A673 (cell line): ENCODE data around the gene GATAD2A. TPM values are rescaled to one million over a fixed set of nuclear protein-coding genes. Genes with fewer than 3 reads are reported as not detected.

ENCODE experiments used
- BruUV-seq: library from RNA; stranded (reverse); fragments of 400-500 nt; replicated peaks from 2 replicates; lab custom pipeline; 2021; lab: Mats Ljungman, UMichigan
- CTCF ChIA-PET: fragments of 300-600 bp; sonication (Branson Sonifier 250); formaldehyde crosslinking; loops from one replicate; lab custom pipeline; 2022; ENCODE audit warnings: antibody characterized with exemption; lab: Charles Lee
- POLR2A ChIA-PET: fragments of 300-600 bp; sonication (Branson Sonifier 250); formaldehyde crosslinking; loops from one replicate; lab custom pipeline; 2022; ENCODE audit warnings: antibody characterized with exemption; ENCODE audit not compliant: low non-redundant PET; lab: Charles Lee
- DNase-seq: peaks from one replicate; pipeline ENCODE4 v3.0.0-alpha.2; 2015; ENCODE audit warnings: low spot score
- H3K27ac ChIP-seq: fragments of 200-600 bp; sonication (generic); 2 replicates; pipeline ENCODE4 v1.5.1; 2016; ENCODE audit warnings: mixed run types, low read depth, mild to moderate bottlenecking, mixed read lengths, antibody characterized with exemption, low read length; ENCODE audit not compliant: poor library complexity, severe bottlenecking
- H3K27me3 ChIP-seq: fragments of 200-600 bp; sonication (generic); replicated peaks from 2 replicates; pipeline ENCODE4 v1.6.1; 2017; ENCODE audit warnings: mixed run types, low read depth, mild to moderate bottlenecking, mixed read lengths, antibody characterized with exemption, low read length; ENCODE audit not compliant: insufficient read depth, poor library complexity
- H3K36me3 ChIP-seq: fragments of 200-600 bp; sonication (generic); 2 replicates; pipeline ENCODE4 v1.6.1; 2016; ENCODE audit warnings: mixed run types, mild to moderate bottlenecking, mixed read lengths, antibody characterized with exemption, low read length; ENCODE audit not compliant: insufficient read depth, poor library complexity, severe bottlenecking
- H3K4me1 ChIP-seq: fragments of 200-600 bp; sonication (generic); 2 replicates; pipeline ENCODE4 v1.6.1; 2017; ENCODE audit warnings: mixed run types, mild to moderate bottlenecking, mixed read lengths, antibody characterized with exemption, low read length; ENCODE audit not compliant: insufficient read depth, poor library complexity, severe bottlenecking
- H3K4me3 ChIP-seq: fragments of 200-600 bp; sonication (generic); 2 replicates; pipeline ENCODE4 v1.5.1; 2016; ENCODE audit warnings: low read depth, mixed run types, mild to moderate bottlenecking, mixed read lengths, low read length; ENCODE audit not compliant: poor library complexity, severe bottlenecking
- H3K9me3 ChIP-seq: fragments of 200-600 bp; sonication (generic); 2 replicates; pipeline ENCODE4 v1.6.1; 2016; ENCODE audit warnings: mixed run types, low read depth, mild to moderate bottlenecking, mixed read lengths, antibody characterized with exemption, low read length; ENCODE audit not compliant: poor library complexity, severe bottlenecking
- CTCF ChIP-seq: fragments of 300-800, 200-600 bp; sonication (generic); conservative IDR thresholded peaks from 2 replicates; pipeline ENCODE4 v1.5.1; 2017; ENCODE audit warnings: low read depth, mild to moderate bottlenecking, antibody characterized with exemption, low read length, moderate library complexity, mixed read lengths
- EZH2 ChIP-seq: fragments of 200-600 bp; sonication (generic); IDR thresholded peaks from 2 replicates; pipeline ENCODE4 v1.6.1; 2017; ENCODE audit warnings: borderline replicate concordance, low read depth, mild to moderate bottlenecking, mixed read lengths, antibody characterized with exemption, low read length; ENCODE audit not compliant: poor library complexity, severe bottlenecking
- intact Hi-C: fragments of 100-400 bp; cut with micrococcal nuclease; formaldehyde crosslinking; loops from one replicate; pipeline ENCODE4 v1.10.0; 2022; ENCODE audit not compliant: unreplicated experiment
- total RNA-seq: library from RNA; stranded (reverse); gene quantifications from 2 replicates; pipeline ENCODE4 v1.2.3, GENCODE V29; 2021

Gene GATAD2A
- total RNA-seq, 1 experiment from 2014 or later: 218 TPM

GRCh38 chr19:19385131-19385895 is 20.2 kb upstream of the GATAD2A start:
- BruUV-seq: no TSS peak
- DNase-seq: peak; percentile 100
- Histone ChIP-seq H3K36me3 (no peaks in the 10 kb centered on the region), H3K27me3 (no peaks in the 10 kb centered on the region), H3K4me3 (peak overlapping the region; percentile 92), H3K27ac (peak overlapping the region; percentile 89), H3K9me3 (no peaks in the 10 kb centered on the region), H3K4me1 (peaks cover 18% of the 10 kb centered on the region)
- ChIA-PET POLR2A (interaction anchor here (0.6 to 0.7 kb wide), 2 partner anchors 102 to 285 kb away, joined by 3 read pairs; no protein-coding TSS in a partner anchor), CTCF (interaction anchor here (1.2 kb wide), 1 partner anchor 21 kb away, joined by 4 read pairs; the partner anchor contains the start of gene GATAD2A)
- TF ChIP-seq EZH2 (no peak), CTCF (no peak)
- intact Hi-C loops: no loop called here

- ChIA-PET CTCF (interaction anchor here (1.2 kb wide), 1 partner anchor 20 kb away, joined by 4 read pairs; the partner anchor contains the start of gene GATAD2A), POLR2A (interaction anchor here (0.6 to 0.7 kb wide), 2 partner anchors 101 to 286 kb away, joined by 3 read pairs; no protein-coding TSS in a partner anchor)
- Histone ChIP-seq H3K27me3 (no peaks in the 10 kb centered on the region), H3K4me3 (peak overlapping the region; percentile 92), H3K36me3 (no peaks in the 10 kb centered on the region), H3K4me1 (peaks cover 18% of the 10 kb centered on the region), H3K9me3 (no peaks in the 10 kb centered on the region), H3K27ac (peak overlapping the region; percentile 89)
- intact Hi-C loops: no loop called here
- no TSS peak for BruUV-seq
- TF ChIP-seq CTCF (peak; percentile 40; the same call in 1 of the 2 replicates), EZH2 (no peak)
- no peak for DNase-seq
These were observed 19.3 kb upstream of the GATAD2A start for GRCh38 chr19:19385896-19386869.

GRCh38 chr19:19387108-19387507 is 18.4 kb upstream of the GATAD2A start:
- Histone ChIP-seq H3K4me1 (peaks cover 23% of the 10 kb centered on the region), H3K4me3 (peak overlapping the region; percentile 92), H3K27me3 (no peaks in the 10 kb centered on the region), H3K9me3 (no peaks in the 10 kb centered on the region), H3K27ac (peak overlapping the region; percentile 89), H3K36me3 (no peaks in the 10 kb centered on the region)
- TF ChIP-seq CTCF: no peak
- no peak for DNase-seq
- CTCF ChIA-PET: no interaction called here
- POLR2A ChIA-PET: no interaction called here
- no TSS peak for BruUV-seq
- intact Hi-C loops: no loop called here
